HEK293 (cell line): ENCODE results near the gene PGP.

Experiments used
- BCL11A ChIP-seq: fragments of 450-650 bp; formaldehyde crosslinking; IDR thresholded peaks from 2 replicates; pipeline ENCODE4 v1.5.1; 2016; ENCODE audit warnings: low read depth, missing biosample characterization, missing genetic modification characterization
- GLI2 ChIP-seq: fragments of 450-650 bp; formaldehyde crosslinking; IDR thresholded peaks from 2 replicates; pipeline ENCODE4; 2017; ENCODE audit warnings: missing biosample characterization, missing genetic modification characterization, low read depth, borderline replicate concordance
- HOXD13 ChIP-seq: sonication (generic); formaldehyde crosslinking; IDR thresholded peaks from 2 replicates; pipeline ENCODE4 v1.8.0; 2022; ENCODE audit warnings: missing genetic modification reagents, borderline replicate concordance
- INSM2 ChIP-seq: fragments of 450-650 bp; formaldehyde crosslinking; IDR thresholded peaks from 2 replicates; pipeline ENCODE4 v1.5.1; 2016; ENCODE audit warnings: missing biosample characterization, missing genetic modification characterization
- KLF8 ChIP-seq: fragments of 450-650 bp; formaldehyde crosslinking; IDR thresholded peaks from 2 replicates; pipeline ENCODE4 v1.5.1; 2016; ENCODE audit warnings: missing biosample characterization, missing genetic modification characterization
- MZF1 ChIP-seq: fragments of 450-650 bp; formaldehyde crosslinking; IDR thresholded peaks from 2 replicates; pipeline ENCODE4 v1.5.1; 2017; ENCODE audit warnings: missing biosample characterization, missing genetic modification characterization, borderline replicate concordance
- PRDM2 ChIP-seq: fragments of 450-650 bp; formaldehyde crosslinking; IDR thresholded peaks from 2 replicates; pipeline ENCODE4 v1.5.1; 2016; ENCODE audit warnings: missing biosample characterization, missing genetic modification characterization, borderline replicate concordance
- SALL2 ChIP-seq: fragments of 450-650 bp; formaldehyde crosslinking; IDR thresholded peaks from 2 replicates; pipeline ENCODE4 v1.5.0; 2017; ENCODE audit warnings: missing biosample characterization, mild to moderate bottlenecking, missing genetic modification characterization, borderline replicate concordance
- TCF7L2 ChIP-seq: IDR thresholded peaks from 2 replicates; pipeline ENCODE4 v1.6.1; 2011; ENCODE audit warnings: low read depth, mild to moderate bottlenecking, inconsistent platforms, low read length, moderate library complexity, borderline replicate concordance
- ZBTB1 ChIP-seq: fragments of 450-650 bp; formaldehyde crosslinking; IDR thresholded peaks from 2 replicates; pipeline ENCODE4 v1.5.1; 2016; ENCODE audit warnings: missing biosample characterization, missing genetic modification characterization
- ZBTB44 ChIP-seq: fragments of 450-650 bp; IDR thresholded peaks from 2 replicates; pipeline ENCODE4 v1.5.1; 2018; ENCODE audit warnings: missing biosample characterization, mild to moderate bottlenecking, missing genetic modification characterization
- ZFP3 ChIP-seq: fragments of 450-650 bp; formaldehyde crosslinking; IDR thresholded peaks from 2 replicates; pipeline ENCODE4 v1.5.1; 2016; ENCODE audit warnings: low read depth, missing biosample characterization, missing genetic modification characterization
- ZNF174 ChIP-seq: fragments of 450-650 bp; formaldehyde crosslinking; IDR thresholded peaks from 2 replicates; pipeline ENCODE4 v1.5.0; 2017; ENCODE audit warnings: missing biosample characterization, mild to moderate bottlenecking, missing genetic modification characterization
- ZNF175 ChIP-seq: fragments of 450-650 bp; formaldehyde crosslinking; IDR thresholded peaks from 2 replicates; pipeline ENCODE4 v1.5.1; 2016; ENCODE audit warnings: missing biosample characterization, missing genetic modification characterization
- ZNF239 ChIP-seq: fragments of 450-650 bp; formaldehyde crosslinking; IDR thresholded peaks from 2 replicates; pipeline ENCODE4 v1.5.1; 2016; ENCODE audit warnings: missing biosample characterization, missing genetic modification characterization
- ZNF248 ChIP-seq: fragments of 450-650 bp; formaldehyde crosslinking; IDR thresholded peaks from 2 replicates; pipeline ENCODE4 v1.5.1; 2017; ENCODE audit warnings: missing biosample characterization, missing genetic modification characterization
- ZNF394 ChIP-seq: fragments of 450-650 bp; formaldehyde crosslinking; IDR thresholded peaks from 2 replicates; pipeline ENCODE4 v1.5.1; 2016; ENCODE audit warnings: missing biosample characterization, missing genetic modification characterization, mild to moderate bottlenecking, moderate library complexity, borderline replicate concordance
- ZNF423 ChIP-seq: fragments of 450-650 bp; formaldehyde crosslinking; IDR thresholded peaks from 2 replicates; pipeline ENCODE4 v1.5.1; 2016; ENCODE audit warnings: missing biosample characterization, missing genetic modification characterization
- ZNF555 ChIP-seq: fragments of 450-650 bp; formaldehyde crosslinking; conservative IDR thresholded peaks from 2 replicates; pipeline ENCODE4 v1.5.1; 2017; ENCODE audit warnings: missing biosample characterization, mild to moderate bottlenecking, missing genetic modification characterization, inconsistent platforms
- ZNF600 ChIP-seq: fragments of 450-650 bp; formaldehyde crosslinking; IDR thresholded peaks from 2 replicates; pipeline ENCODE4 v1.5.1; 2016; ENCODE audit warnings: missing biosample characterization, missing genetic modification characterization
- ZNF610 ChIP-seq: fragments of 450-650 bp; formaldehyde crosslinking; IDR thresholded peaks from 2 replicates; pipeline ENCODE4 v1.5.1; 2016; ENCODE audit warnings: missing biosample characterization, missing genetic modification characterization, borderline replicate concordance
- ZNF629 ChIP-seq: fragments of 450-650 bp; formaldehyde crosslinking; IDR thresholded peaks from 2 replicates; pipeline ENCODE4 v1.5.1; 2017; ENCODE audit warnings: missing biosample characterization, missing genetic modification characterization
- ZNF660 ChIP-seq: fragments of 450-650 bp; IDR thresholded peaks from 2 replicates; pipeline ENCODE4 v1.5.1; 2018; ENCODE audit warnings: missing biosample characterization, mild to moderate bottlenecking, missing genetic modification characterization
- ZNF692 ChIP-seq: fragments of 450-650 bp; formaldehyde crosslinking; IDR thresholded peaks from 2 replicates; pipeline ENCODE4 v1.5.1; 2016; ENCODE audit warnings: missing biosample characterization, missing genetic modification characterization
- ZNF707 ChIP-seq: fragments of 450-650 bp; formaldehyde crosslinking; IDR thresholded peaks from 2 replicates; pipeline ENCODE4 v1.5.1; 2016; ENCODE audit warnings: missing biosample characterization, missing genetic modification characterization
- ZNF776 ChIP-seq: fragments of 450-650 bp; formaldehyde crosslinking; IDR thresholded peaks from 2 replicates; pipeline ENCODE4 v1.5.0; 2017; ENCODE audit warnings: missing biosample characterization, missing genetic modification characterization, borderline replicate concordance
- ZNF792 ChIP-seq: fragments of 450-650 bp; formaldehyde crosslinking; IDR thresholded peaks from 2 replicates; pipeline ENCODE4 v1.5.1; 2016; ENCODE audit warnings: missing biosample characterization, missing genetic modification characterization
- ZNF843 ChIP-seq: fragments of 450-650 bp; formaldehyde crosslinking; IDR thresholded peaks from 2 replicates; pipeline ENCODE4 v1.5.1; 2016; ENCODE audit warnings: missing biosample characterization, missing genetic modification characterization
- ZXDB ChIP-seq: fragments of 450-650 bp; formaldehyde crosslinking; IDR thresholded peaks from 2 replicates; pipeline ENCODE4 v1.5.1; 2016; ENCODE audit warnings: missing biosample characterization, missing genetic modification characterization

Gene PGP

GRCh38 chr16:2251296-2252111, 36.9 kb upstream of the PGP start, which contains the start of gene ECI1 (continued):
- TF ChIP-seq ZNF660 (tag by site-specific recombination) (peak; percentile 89), GLI2 (tag by site-specific recombination) (no peak), MZF1 (tag by site-specific recombination) (no peak), ZBTB1 (0 out of 2 replicates have a peak, but pooled peaks have one; percentile 54), ZBTB44 (tag by site-specific recombination) (peak; percentile 62), PRDM2 (tag by site-specific recombination) (no peak), ZNF555 (no peak), ZNF239 (tag by site-specific recombination) (no peak), BCL11A (tag by site-specific recombination) (peak; percentile 88; the same call in 1 of the 2 replicates), ZFP3 (tag by site-specific recombination) (no peak), ZXDB (tag by site-specific recombination) (peak; percentile 94), ZNF843 (tag by site-specific recombination) (peak; percentile 75), ZNF629 (tag by site-specific recombination) (peak; percentile 76), TCF7L2 (no peak), HOXD13 (CRISPR knock-in tag) (no peak), INSM2 (tag by site-specific recombination) (peak; percentile 20), ZNF610 (peak; percentile 91; the same call in 1 of the 2 replicates), ZNF692 (tag by site-specific recombination) (peak; percentile 86), ZNF600 (tag by site-specific recombination) (peak; percentile 99), ZNF394 (tag by site-specific recombination) (peak; percentile 59; the same call in 1 of the 2 replicates), ZNF792 (0 out of 2 replicates have a peak, but pooled peaks have one; percentile 13), ZNF707 (tag by site-specific recombination) (no peak), SALL2 (tag by site-specific recombination) (no peak), ZNF776 (tag by site-specific recombination) (no peak), ZNF175 (no peak), ZNF174 (no peak), ZNF248 (tag by site-specific recombination) (no peak), KLF8 (tag by site-specific recombination) (peak; percentile 96), ZNF423 (no peak)
